ENCODE measurements around the gene DEAF1. TPM values are rescaled to one million over a fixed set of nuclear protein-coding genes. Genes with fewer than 3 reads are reported as not detected.

The DEAF1 gene
- total and polyA plus RNA-seq, 2 of the 13 experiments (the other 11 are each of a cell fraction or from before 2014, with no cell fraction given) = 22.3 to 29.6 TPM

- no peak for TF ChIP-seq CC2D1A (CRISPR knock-in tag; IDR thresholded peaks at IDR 0.05)
- TF ChIP-seq RBFOX2 (IDR thresholded peaks at IDR 0.05; ENCODE audit: low read depth, low read length) = peak; percentile 69; the same call in 1 of the 2 replicates
- no peak for TF ChIP-seq AHDC1 (CRISPR knock-in tag; IDR thresholded peaks at IDR 0.05; ENCODE audit: borderline replicate concordance)
- TF ChIP-seq HNRNPL (IDR thresholded peaks at IDR 0.05; ENCODE audit: low read depth, low read length) = peak; percentile 92; the same call in 1 of the 2 replicates
Observed at GRCh38 chr11:702462-703461, 7.7 kb upstream of the DEAF1 start (continued).
